GM20431 (cell line): ENCODE measurements around the gene PLCG2.

Experiments
- in situ Hi-C: fragments of 300-500 bp; cut with MseI, MboI; formaldehyde crosslinking; loops from one replicate; pipeline ENCODE4 v1.15.0; 2020; ENCODE audit warnings: low sequenced_read_pairs; ENCODE audit not compliant: unreplicated experiment

PLCG2 gene

GRCh38 chr16:81836279-81837054, 57.4 kb downstream of the PLCG2 start:
- in situ Hi-C loops, result no loop called here

GRCh38 chr16:81837312-81837751, 58.2 kb downstream of the PLCG2 start:
- in situ Hi-C loops, result no loop called here

GRCh38 chr16:81838794-81839193, 59.7 kb downstream of the PLCG2 start:
- in situ Hi-C loops, result no loop called here

GRCh38 chr16:81841722-81842121, 62.6 kb downstream of the PLCG2 start:
- in situ Hi-C loops, result no loop called here

- in situ Hi-C loops, result no loop called here
Observed at GRCh38 chr16:81842564-81843242, 63.6 kb downstream of the PLCG2 start.

GRCh38 chr16:81843243-81843582, 64.1 kb downstream of the PLCG2 start:
- in situ Hi-C loops, result no loop called here

GRCh38 chr16:81843683-81844082, 64.6 kb downstream of the PLCG2 start:
- in situ Hi-C loops, result no loop called here

GRCh38 chr16:81846105-81846504, 67.0 kb downstream of the PLCG2 start:
- in situ Hi-C loops, result no loop called here

GRCh38 chr16:81848306-81848853, 69.3 kb downstream of the PLCG2 start:
- in situ Hi-C loops, result no loop called here

GRCh38 chr16:81850197-81850944, 71.3 kb downstream of the PLCG2 start:
- in situ Hi-C loops, result no loop called here

- in situ Hi-C loops, result no loop called here
Observed at GRCh38 chr16:81852347-81852746, 73.3 kb downstream of the PLCG2 start.

GRCh38 chr16:81855552-81856153, 76.6 kb downstream of the PLCG2 start:
- in situ Hi-C loops, result no loop called here

GRCh38 chr16:81860287-81861266, 81.5 kb downstream of the PLCG2 start:
- in situ Hi-C loops, result no loop called here

- in situ Hi-C loops, result no loop called here
Observed at GRCh38 chr16:81861503-81861902, 82.4 kb downstream of the PLCG2 start.

- in situ Hi-C loops, result no loop called here
Observed at GRCh38 chr16:81861915-81862314, 82.8 kb downstream of the PLCG2 start.

- in situ Hi-C loops, result no loop called here
Observed at GRCh38 chr16:81863630-81864352, 84.7 kb downstream of the PLCG2 start.

GRCh38 chr16:81864646-81865382, 85.7 kb downstream of the PLCG2 start:
- in situ Hi-C loops, result no loop called here
